ENCODE data around the gene OPTC.
"Not testable (repeated sequence)": the region's sequence is repeated elsewhere in the genome, so short reads cannot be mapped to it uniquely, and the experiment has no call there.

OPTC gene

GRCh38 chr1:203464226-203464625, 29.7 kb upstream of the OPTC start:
- no peak for DNase-seq (ENCODE audit: extremely low spot score)
- POLR2A ChIA-PET = no interaction called here
- CTCF ChIA-PET = interaction anchor here (0.8 to 6.4 kb wide), 8 partner anchors 11 to 381 kb away, joined by 4 to 39 read pairs (median 7); partner anchors contain the start of gene PRELP
- TF ChIP-seq, protein P1, sequence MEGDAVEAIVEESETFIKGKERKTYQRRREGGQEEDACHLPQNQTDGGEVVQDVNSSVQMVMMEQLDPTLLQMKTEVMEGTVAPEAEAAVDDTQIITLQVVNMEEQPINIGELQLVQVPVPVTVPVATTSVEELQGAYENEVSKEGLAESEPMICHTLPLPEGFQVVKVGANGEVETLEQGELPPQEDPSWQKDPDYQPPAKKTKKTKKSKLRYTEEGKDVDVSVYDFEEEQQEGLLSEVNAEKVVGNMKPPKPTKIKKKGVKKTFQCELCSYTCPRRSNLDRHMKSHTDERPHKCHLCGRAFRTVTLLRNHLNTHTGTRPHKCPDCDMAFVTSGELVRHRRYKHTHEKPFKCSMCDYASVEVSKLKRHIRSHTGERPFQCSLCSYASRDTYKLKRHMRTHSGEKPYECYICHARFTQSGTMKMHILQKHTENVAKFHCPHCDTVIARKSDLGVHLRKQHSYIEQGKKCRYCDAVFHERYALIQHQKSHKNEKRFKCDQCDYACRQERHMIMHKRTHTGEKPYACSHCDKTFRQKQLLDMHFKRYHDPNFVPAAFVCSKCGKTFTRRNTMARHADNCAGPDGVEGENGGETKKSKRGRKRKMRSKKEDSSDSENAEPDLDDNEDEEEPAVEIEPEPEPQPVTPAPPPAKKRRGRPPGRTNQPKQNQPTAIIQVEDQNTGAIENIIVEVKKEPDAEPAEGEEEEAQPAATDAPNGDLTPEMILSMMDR (IDR thresholded peaks at IDR 0.05; ENCODE audit: control extremely low read depth, extremely low read depth, low read depth, missing control alignments) = no peak

- ChIA-PET POLR2A (no interaction called here), CTCF (interaction anchor here (0.8 to 6.4 kb wide), 6 partner anchors 11 to 381 kb away, joined by 4 to 39 read pairs (median 10); partner anchors contain the start of gene PRELP)
Measured at GRCh38 chr1:203464743-203465142, 29.2 kb upstream of the OPTC start.

DNA sequence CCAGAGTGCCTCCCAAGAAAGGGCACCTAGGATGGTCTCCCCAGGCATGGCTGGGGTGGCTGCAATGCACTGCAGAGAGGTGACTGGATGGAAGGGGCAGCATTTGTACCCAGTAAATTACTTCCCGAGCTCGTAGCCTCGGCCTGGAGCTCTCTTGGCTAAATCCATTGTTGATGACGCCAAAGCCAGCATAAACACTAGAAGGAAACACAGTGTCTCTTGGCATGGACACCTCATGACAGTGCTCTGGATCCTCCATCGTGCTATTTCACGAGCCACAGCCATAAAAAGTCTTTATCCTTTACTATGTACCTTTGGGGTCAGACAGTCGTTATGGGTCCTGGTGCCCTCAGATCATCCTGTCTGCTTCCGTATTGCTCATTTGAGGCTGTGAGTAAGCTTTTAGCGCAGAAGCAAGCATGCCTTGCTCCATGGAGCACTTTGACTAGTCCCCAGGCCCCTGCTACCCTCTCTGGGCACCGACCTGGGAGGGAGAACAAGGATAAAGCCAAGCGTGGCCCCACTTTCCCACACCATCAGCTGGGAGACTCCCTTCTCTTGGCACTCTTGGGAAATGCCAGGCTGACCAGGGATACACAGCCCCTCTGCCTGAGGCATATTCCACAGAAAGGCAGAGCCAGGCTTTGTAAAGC, 28.7 kb upstream of the OPTC start:
- DNase-seq (ENCODE audit: extremely low spot score) = no peak
- TF ChIP-seq, protein P1 (IDR thresholded peaks at IDR 0.05; ENCODE audit: control extremely low read depth, extremely low read depth, low read depth, missing control alignments) = no peak
- ChIA-PET CTCF (interaction anchor here (1.9 to 6.4 kb wide), 5 partner anchors 12 to 126 kb away, joined by 6 to 39 read pairs (median 12); partner anchors contain the start of gene PRELP), POLR2A (no interaction called here)

More at GRCh38 chr1:203464743-203465142, 29.2 kb upstream of the OPTC start:
- DNase-seq (ENCODE audit: extremely low spot score) = no peak
- TF ChIP-seq, protein P1 (IDR thresholded peaks at IDR 0.05; ENCODE audit: control extremely low read depth, extremely low read depth, low read depth, missing control alignments) = no peak

DNA sequence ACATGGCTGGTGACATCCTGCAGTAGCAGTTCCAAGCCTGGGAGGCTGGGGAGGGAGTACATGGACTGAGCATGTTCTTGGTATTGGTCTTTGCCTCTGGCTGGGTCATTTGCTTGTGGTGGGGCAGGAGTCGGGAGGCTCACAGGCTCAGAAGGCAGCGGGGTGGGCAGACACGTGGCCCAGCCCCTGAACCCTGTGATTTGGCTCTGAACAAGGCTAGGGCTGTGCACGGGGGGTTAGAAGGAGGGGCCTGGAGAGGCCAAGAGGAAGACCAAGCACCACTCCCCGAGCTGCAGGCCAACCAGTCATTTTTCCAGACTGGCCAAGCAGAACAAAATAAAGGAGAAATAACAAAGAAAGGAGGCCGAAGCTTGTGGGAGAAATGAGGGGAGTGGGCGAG, 28.0 kb upstream of the OPTC start:
- POLR2A ChIA-PET = no interaction called here
- no peak for DNase-seq (ENCODE audit: extremely low spot score)
- CTCF ChIA-PET = interaction anchor here (0.8 to 6.4 kb wide), 10 partner anchors 8 to 251 kb away, joined by 3 to 39 read pairs (median 4); partner anchors contain the start of gene PRELP
- TF ChIP-seq, protein P1 (IDR thresholded peaks at IDR 0.05; ENCODE audit: control extremely low read depth, extremely low read depth, low read depth, missing control alignments) = no peak

DNA sequence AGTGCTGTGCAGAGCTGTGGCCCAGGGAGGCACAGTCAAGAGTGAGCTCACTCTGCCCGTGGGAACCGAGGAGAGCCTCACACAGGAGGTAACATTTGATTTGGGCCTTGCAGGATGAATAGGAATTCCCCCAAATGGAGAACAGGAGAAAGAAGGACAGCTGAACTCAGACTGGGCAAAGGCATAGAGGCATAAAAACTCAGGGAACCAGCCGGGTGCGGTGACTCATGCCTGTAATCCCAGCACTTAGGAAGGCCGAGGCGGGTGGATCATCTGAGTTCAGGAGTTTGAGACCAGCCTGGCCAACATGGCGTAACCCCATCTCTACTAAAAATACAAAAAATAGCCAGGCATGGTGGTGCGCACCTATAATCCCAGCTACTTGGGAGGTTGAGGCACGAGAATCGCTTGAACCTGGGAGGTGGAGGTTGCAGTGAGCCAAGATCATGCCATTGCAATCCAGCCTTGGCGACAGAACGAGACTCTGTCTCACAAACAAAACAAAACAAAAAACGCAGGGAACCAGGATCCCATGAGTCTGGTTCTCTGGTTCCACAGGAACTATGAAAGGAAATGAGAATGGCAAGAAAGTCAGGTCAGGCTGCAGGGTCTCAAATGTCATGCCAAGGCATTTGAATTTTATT, 26.9 kb upstream of the OPTC start:
- DNase-seq (ENCODE audit: extremely low spot score); POLR2A ChIA-PET: not testable (repeated sequence)
- CTCF ChIA-PET = interaction anchor here (0.8 to 6.4 kb wide), 8 partner anchors 9 to 200 kb away, joined by 3 to 39 read pairs (median 4); partner anchors contain the start of gene PRELP

GRCh38 chr1:203467550-203467921, 26.4 kb upstream of the OPTC start:
- CTCF ChIA-PET = interaction anchor here (4.8 to 6.4 kb wide), 2 partner anchors 10 to 20 kb away, joined by 28 to 39 read pairs; partner anchors contain the start of gene PRELP
- POLR2A ChIA-PET = no interaction called here
- DNase-seq (ENCODE audit: extremely low spot score) = no peak
- TF ChIP-seq, protein P1 (IDR thresholded peaks at IDR 0.05; ENCODE audit: control extremely low read depth, extremely low read depth, low read depth, missing control alignments) = no peak

- DNase-seq (ENCODE audit: extremely low spot score) = no peak
- TF ChIP-seq, protein P1 (IDR thresholded peaks at IDR 0.05; ENCODE audit: control extremely low read depth, extremely low read depth, low read depth, missing control alignments) = no peak
- ChIA-PET CTCF (interaction anchor here (1.2 kb wide), 2 partner anchors 10 to 128 kb away, joined by 3 to 4 read pairs; no protein-coding TSS in a partner anchor), POLR2A (no interaction called here)
Measured at GRCh38 chr1:203468326-203468725, 25.6 kb upstream of the OPTC start.

All from GM10248 (cell line).